ENCODE results near the gene PPARA.

DNA sequence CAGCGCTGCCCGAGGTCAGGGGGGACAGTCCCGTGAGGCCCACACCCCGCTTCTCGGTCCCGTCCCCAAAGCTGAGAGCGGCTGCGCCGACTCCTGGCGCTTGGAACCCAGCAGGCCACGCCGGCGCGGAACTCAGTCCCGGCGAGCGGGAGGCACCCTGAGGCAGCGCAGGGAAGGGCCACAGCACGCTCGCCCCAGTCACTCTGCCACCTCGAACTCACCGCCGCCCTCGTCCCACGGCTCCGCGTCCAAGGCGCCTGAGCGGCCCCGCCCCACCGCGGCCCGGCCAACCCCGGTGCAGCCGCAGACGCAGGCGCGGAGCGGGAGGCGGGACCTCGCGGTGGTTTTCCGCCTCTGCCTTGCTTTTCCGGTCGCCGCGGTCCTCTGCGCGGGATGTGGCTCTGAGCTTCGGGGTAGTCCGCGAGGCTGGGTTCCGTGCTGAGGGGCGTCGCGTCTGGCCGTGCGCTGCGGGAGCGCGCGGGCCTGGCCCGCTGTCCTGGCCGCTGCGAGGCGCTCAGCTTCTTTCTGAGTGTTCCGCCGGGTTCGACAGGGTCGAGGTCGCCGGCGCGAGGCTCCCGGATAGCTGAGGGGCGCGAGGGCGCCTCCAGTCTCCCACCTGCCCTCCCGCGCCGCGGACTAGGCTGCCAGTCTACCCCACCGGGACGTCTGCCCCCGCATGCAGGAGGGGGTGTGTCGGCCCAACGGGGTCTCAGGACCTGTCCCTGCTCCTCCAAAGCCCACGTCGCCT lies 99.9 kb downstream of the PPARA start, which contains the start of gene CDPF1:
- TF ChIP-seq, protein P1, sequence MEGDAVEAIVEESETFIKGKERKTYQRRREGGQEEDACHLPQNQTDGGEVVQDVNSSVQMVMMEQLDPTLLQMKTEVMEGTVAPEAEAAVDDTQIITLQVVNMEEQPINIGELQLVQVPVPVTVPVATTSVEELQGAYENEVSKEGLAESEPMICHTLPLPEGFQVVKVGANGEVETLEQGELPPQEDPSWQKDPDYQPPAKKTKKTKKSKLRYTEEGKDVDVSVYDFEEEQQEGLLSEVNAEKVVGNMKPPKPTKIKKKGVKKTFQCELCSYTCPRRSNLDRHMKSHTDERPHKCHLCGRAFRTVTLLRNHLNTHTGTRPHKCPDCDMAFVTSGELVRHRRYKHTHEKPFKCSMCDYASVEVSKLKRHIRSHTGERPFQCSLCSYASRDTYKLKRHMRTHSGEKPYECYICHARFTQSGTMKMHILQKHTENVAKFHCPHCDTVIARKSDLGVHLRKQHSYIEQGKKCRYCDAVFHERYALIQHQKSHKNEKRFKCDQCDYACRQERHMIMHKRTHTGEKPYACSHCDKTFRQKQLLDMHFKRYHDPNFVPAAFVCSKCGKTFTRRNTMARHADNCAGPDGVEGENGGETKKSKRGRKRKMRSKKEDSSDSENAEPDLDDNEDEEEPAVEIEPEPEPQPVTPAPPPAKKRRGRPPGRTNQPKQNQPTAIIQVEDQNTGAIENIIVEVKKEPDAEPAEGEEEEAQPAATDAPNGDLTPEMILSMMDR (conservative IDR thresholded peaks at IDR 0.05; ENCODE audit: low read depth, low read length) = no peak
- TF ChIP-seq EZH2phosphoT487 (IDR thresholded peaks at IDR 0.05; ENCODE audit: borderline replicate concordance, low read length) = no peak
